Activated T-helper 1 cell treated with anti-CD3 and anti-CD28 coated beads, Interleukin-12 subunit alpha, Interleukin-12 subunit beta, Interleukin-2, Interleukin-4 antibody, amounts not matched to agents 30 ng/mL and 10 ng/mL and 1 ng/mL, durations not matched to agents 14 hours and 24 hours and 36 hours (primary cell): ENCODE results near the gene LAIR2. TPM values are rescaled to one million over a fixed set of nuclear protein-coding genes. Genes with fewer than 3 reads are reported as not detected.
A peak's percentile ranks its signal among the peaks of the same experiment; 100 is the strongest.

Experiments used
- DNase-seq: peaks from one replicate; pipeline ENCODE4 v3.0.0; 2021; ENCODE audit warnings: low spot score
- H3K27ac Mint-ChIP-seq: one replicate; pipeline ENCODE4 v1.8.0; 2021; ENCODE audit warnings: mild to moderate bottlenecking, mixed read lengths
- H3K27me3 Mint-ChIP-seq: one replicate; pipeline ENCODE4 v1.8.0; 2022; ENCODE audit warnings: mild to moderate bottlenecking, moderate library complexity, mixed read lengths; ENCODE audit not compliant: insufficient read depth
- H3K36me3 Mint-ChIP-seq: one replicate; pipeline ENCODE4 v1.8.0; 2021; ENCODE audit warnings: low read depth, mixed read lengths
- H3K4me1 Mint-ChIP-seq: one replicate; pipeline ENCODE4 v1.8.0; 2021; ENCODE audit warnings: low read depth, mixed read lengths
- H3K4me3 Mint-ChIP-seq: one replicate; pipeline ENCODE4 v1.8.0; 2021; ENCODE audit warnings: mild to moderate bottlenecking, moderate library complexity, mixed read lengths
- H3K9me3 Mint-ChIP-seq: one replicate; pipeline ENCODE4 v1.8.0; 2021; ENCODE audit warnings: mixed read lengths
- intact Hi-C: fragments of 100-400 bp; cut with micrococcal nuclease; formaldehyde crosslinking; loops from one replicate; pipeline ENCODE4 v1.15.1; 2024
- total RNA-seq: library from RNA; stranded (reverse); gene quantifications from 2 replicates; pipeline ENCODE4 v1.2.3, GENCODE V29; 2022

Gene LAIR2, protein sequence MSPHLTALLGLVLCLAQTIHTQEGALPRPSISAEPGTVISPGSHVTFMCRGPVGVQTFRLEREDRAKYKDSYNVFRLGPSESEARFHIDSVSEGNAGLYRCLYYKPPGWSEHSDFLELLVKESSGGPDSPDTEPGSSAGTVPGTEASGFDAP
- 45.7 and 49.1 TPM in 2 replicates for total RNA-seq

DNA sequence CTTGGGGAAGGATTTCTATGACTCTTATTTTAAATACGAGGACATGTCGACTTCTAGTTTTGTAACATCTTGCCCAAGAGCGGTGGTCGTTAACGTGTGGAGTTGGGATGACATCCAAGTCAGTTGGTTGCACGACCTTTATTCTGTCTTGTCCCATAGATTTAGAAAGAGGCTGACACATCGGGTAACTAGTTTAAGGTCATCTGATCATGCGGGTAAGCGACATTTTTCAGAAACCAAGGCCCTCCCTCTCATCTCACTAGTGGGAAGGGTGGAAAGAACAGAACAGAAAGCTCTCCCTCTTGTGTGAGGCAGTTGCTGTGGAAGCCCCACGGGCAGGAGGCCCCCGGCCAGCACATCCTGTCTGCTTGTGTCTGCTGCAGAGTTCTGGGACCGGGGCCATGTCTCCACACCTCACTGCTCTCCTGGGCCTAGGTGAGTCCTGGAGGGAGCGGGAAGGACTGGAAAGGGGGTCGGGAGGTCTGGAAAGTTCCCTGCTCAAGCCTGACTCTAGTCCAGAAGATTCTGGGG is at the start of gene LAIR2:
Gene LAIR2 (plus strand): TSS at position 314 of the 531 bp plus-strand sequence. CDS start 88 bp downstream, at position 402.
- Mint-ChIP-seq H3K4me3 (peak within 1 kb of the TSS; percentile 79), H3K9me3 (no peaks in the 10 kb centered on the region), H3K27me3 (peaks cover 13% of the 10 kb centered on the region), H3K27ac (peak within 1 kb of the TSS; percentile 79), H3K4me1 (peaks cover 41% of the 10 kb centered on the region), H3K36me3 (no peaks in the 10 kb centered on the region)
- no peak for DNase-seq
- intact Hi-C loops = loop anchor here (2.0 kb wide), 1 partner anchor 16 kb away; no protein-coding TSS in a partner anchor

DNA sequence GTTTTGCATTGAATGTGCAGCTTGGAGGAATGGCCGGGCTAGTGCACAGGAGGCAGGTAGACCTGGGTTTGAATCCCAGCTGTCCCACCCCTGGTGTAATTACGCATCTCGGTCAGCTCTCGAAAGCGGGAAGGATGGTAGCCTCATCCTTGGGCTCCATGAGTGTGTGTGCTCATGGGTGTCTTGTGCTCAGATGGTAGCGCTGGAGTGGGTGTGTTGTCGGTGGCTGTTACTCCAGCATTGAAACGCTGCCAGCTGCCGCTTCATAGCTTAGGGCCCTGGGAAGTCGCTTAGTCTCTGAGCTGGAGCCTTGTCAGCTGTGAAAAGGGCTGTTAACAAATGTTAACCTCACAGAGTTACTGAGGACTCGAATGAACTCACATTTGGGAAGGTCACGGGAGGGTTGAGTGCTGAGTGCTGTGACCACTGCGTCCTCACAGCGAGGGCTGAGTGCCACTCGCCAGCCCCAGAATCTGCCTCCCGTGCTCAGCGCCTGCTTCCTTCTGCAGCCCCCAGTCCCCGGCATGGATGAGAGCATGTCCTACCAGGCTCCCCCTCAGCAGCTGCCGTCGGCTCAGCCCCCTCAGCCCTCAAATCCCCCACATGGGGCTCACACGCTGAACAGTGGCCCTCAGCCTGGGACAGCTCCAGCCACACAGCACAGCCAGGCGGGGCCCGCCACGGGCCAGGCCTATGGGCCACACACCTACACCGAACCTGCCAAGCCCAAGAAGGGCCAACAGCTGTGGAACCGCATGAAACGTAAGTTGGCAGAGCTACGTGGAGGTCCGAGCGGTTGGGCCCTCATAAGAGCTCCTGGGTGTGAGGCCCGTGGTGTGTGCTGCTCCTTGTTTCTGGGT is 48.5 kb upstream of the LAIR2 start:
- H3K27ac Mint-ChIP-seq = no peak overlapping the region
- no peak overlapping the region for H3K4me3 Mint-ChIP-seq
- no peaks in the 10 kb centered on the region for H3K27me3 Mint-ChIP-seq
- H3K36me3 Mint-ChIP-seq = peaks cover 62% of the 10 kb centered on the region
- H3K4me1 Mint-ChIP-seq = peaks cover 41% of the 10 kb centered on the region
- DNase-seq = no peak
- no peaks in the 10 kb centered on the region for H3K9me3 Mint-ChIP-seq
- intact Hi-C loops = no loop called here

DNA sequence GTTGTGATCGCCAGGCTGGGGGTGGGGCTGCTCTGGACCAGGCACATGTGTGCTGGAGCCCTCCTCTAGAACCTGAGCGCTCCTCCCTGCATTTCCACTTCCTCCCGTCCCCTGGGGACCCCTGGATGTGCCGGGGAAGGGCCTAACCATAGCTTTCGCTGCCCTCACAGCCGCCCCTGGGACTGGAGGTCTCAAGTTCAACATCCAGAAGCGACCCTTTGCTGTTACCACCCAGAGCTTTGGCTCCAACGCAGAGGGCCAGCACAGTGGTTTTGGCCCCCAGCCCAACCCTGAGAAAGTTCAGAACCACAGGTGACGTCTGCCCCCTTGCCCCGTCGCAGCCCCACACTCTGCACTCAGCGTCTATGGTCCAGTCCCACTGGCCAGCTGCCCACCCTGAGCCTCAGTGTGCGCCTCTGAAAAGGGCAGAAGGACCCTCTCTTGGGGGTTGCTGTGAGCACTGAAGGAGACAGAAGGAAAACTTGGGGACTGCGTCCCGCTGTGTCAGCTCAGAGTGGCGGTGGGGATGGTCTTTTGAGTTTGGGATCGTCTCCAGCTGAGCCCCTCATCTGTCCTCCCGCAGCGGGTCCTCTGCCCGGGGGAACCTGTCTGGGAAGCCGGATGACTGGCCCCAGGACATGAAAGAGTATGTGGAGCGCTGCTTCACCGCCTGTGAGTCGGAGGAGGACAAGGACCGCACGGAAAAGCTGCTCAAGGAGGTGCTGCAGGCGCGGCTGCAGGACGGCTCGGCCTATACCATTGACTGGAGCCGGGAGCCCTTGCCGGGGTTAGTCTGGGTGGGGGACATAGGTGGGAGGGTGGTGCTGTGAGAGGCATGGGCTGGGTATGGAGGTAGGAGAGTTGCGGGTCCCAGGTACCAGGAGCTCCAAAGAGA is 47.6 kb upstream of the LAIR2 start:
- intact Hi-C loops = no loop called here
- Mint-ChIP-seq H3K4me3 (no peak overlapping the region), H3K36me3 (peaks cover 63% of the 10 kb centered on the region), H3K27ac (no peak overlapping the region), H3K27me3 (no peaks in the 10 kb centered on the region), H3K4me1 (peaks cover 47% of the 10 kb centered on the region), H3K9me3 (no peaks in the 10 kb centered on the region)
- DNase-seq = no peak

DNA sequence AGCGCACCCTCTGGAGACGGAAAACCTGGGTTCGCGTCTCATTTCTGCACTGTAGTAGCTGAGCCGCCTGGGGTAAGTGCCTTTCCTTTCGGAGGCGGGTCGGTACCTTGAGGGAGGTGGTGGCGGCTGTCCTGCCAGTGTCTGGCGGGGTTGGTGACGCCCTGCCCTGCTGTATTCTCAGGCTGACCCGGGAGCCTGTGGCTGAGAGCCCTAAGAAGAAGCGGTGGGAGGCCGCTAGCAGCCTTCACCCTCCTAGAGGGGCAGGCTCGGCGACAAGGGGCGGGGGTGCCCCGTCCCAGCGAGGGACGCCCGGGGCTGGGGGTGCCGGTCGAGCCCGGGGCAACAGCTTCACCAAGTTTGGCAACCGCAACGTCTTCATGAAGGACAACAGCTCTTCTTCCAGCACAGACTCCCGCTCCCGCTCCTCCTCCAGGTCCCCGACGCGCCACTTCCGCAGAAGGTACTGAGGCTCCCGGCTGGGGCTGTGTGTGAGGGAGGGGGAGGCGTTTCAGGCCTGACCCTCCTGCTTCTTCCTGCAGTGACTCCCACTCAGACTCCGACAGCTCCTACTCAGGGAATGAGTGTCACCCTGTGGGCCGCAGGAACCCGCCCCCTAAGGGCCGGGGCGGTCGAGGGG is 46.7 kb upstream of the LAIR2 start:
- H3K4me3 Mint-ChIP-seq = no peak overlapping the region
- intact Hi-C loops = no loop called here
- no peaks in the 10 kb centered on the region for H3K27me3 Mint-ChIP-seq
- H3K36me3 Mint-ChIP-seq = peaks cover 58% of the 10 kb centered on the region
- H3K4me1 Mint-ChIP-seq = peaks cover 38% of the 10 kb centered on the region
- no peaks in the 10 kb centered on the region for H3K9me3 Mint-ChIP-seq
- H3K27ac Mint-ChIP-seq = no peak overlapping the region
- no peak for DNase-seq

DNA sequence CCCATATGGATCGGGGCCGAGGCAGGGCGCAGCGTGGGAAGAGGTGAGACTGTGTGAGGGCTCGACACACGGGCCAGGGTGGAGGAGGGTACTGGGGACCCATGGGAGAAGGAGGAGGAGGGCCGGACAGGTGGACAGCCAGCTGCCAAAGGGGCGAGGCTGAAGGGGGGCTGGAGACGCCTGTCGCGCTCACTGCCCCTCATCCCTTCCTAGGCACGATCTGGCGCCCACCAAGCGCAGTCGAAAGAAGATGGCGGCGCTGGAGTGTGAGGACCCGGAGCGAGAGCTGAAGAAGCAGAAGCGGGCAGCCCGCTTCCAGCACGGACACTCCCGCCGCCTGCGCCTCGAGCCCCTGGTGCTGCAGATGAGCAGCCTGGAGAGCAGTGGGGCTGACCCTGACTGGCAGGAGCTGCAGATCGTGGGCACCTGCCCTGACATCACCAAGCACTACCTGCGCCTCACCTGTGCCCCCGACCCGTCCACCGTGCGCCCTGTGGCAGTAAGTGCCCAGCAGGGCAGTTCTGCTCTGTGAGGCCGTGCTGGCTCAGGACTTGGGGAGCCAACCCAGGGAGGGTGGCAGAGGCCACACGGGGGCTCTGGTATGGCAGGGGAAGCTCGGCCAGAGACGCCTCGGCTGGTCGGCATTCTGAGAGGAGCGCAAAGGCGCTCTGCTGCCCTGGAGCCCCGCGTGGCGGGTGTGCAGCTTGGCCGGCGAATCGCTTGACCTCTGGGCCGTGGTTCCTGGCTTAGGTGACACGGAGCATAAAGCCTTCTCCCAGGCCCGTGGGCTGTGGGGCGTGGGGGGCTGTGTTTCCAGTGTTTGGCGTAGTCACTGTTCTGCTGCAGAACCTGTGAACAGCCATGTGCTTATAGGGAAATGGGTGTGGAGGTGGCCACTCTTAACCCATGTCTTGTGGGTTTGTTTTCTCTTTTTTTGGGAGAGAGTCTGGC is 45.9 kb upstream of the LAIR2 start:
- no peak for DNase-seq
- intact Hi-C loops = no loop called here
- no peaks in the 10 kb centered on the region for H3K27me3 Mint-ChIP-seq
- peaks cover 56% of the 10 kb centered on the region for H3K36me3 Mint-ChIP-seq
- H3K4me3 Mint-ChIP-seq = no peak overlapping the region
- peaks cover 32% of the 10 kb centered on the region for H3K4me1 Mint-ChIP-seq
- H3K27ac Mint-ChIP-seq = no peak overlapping the region
- H3K9me3 Mint-ChIP-seq = no peaks in the 10 kb centered on the region

DNA sequence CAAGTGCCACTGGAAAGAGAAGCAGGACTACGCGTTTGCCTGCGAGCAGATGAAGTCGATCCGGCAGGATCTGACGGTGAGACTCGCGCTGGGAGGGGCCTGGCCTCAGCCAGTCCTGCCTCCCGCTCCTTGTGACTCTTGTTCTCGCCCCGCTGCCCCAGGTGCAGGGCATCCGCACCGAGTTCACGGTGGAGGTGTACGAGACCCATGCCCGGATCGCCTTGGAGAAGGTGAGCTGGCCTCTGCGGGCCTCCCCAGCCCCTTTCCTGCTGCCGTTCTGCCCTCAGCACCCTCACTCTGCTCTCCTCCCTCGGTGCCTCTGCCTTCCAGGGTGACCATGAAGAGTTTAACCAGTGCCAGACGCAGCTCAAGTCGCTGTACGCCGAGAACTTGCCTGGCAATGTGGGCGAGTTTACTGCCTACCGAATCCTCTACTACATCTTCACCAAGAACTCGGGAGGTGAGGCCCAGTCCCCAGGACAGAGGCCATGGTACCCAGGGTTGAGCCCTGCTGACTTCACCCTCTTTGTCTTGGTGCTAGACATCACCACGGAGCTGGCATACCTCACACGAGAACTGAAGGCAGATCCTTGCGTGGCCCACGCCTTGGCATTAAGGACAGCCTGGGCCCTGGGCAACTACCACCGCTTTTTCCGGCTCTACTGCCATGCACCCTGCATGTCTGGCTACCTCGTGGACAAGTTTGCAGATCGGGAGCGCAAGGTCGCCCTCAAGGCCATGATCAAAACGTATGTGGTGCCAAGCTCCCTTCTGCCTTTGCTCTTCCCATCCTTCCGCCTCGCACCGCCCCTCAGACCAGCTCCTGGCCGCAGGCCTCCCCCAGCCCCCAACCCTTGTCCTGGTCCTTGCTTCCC is 44.6 kb upstream of the LAIR2 start:
- H3K27ac Mint-ChIP-seq = no peak overlapping the region
- no peaks in the 10 kb centered on the region for H3K9me3 Mint-ChIP-seq

DNA sequence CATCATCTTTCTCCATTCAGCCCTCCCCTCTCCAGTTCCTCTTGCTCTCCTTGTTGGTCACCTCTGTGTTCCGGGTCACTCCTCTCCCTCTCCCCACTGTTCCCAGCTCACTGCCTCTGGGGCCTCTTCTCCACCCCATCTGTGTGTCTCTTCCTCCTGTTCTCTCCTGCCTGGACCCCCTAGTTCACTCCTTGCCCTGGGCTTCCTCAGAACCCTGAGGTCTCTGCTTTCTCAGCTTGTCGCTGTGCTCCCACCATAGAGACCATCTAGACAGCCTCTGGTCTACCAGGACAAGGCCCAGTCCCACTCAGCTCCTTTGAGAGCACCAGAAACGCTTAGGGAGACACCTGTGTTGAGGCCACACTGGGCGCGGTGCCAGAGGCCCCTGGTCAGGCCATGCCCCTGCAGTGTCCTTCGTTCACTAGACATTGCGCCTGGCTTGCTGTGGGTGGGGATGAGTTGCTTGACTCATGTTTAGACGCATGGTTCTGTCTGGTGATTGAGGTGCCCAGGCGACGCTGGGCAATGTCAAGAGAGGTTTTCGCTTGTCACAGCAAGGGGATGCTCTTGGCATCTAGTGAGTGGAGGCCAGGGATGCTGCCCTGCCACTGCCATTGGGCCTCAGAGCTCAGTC is 43.9 kb upstream of the LAIR2 start:
- Mint-ChIP-seq H3K27ac (no peak overlapping the region), H3K9me3 (no peaks in the 10 kb centered on the region), H3K4me3 (no peak overlapping the region), H3K36me3 (peaks cover 44% of the 10 kb centered on the region), H3K4me1 (peaks cover 26% of the 10 kb centered on the region), H3K27me3 (no peaks in the 10 kb centered on the region)
- no peak for DNase-seq
- intact Hi-C loops = no loop called here

More for the DNA sequence above, 44.6 kb upstream of the LAIR2 start:
- H3K4me3 Mint-ChIP-seq = no peak overlapping the region
- peaks cover 52% of the 10 kb centered on the region for H3K36me3 Mint-ChIP-seq
- H3K4me1 Mint-ChIP-seq = peaks cover 32% of the 10 kb centered on the region
- intact Hi-C loops = no loop called here
- no peaks in the 10 kb centered on the region for H3K27me3 Mint-ChIP-seq
- DNase-seq = no peak

DNA sequence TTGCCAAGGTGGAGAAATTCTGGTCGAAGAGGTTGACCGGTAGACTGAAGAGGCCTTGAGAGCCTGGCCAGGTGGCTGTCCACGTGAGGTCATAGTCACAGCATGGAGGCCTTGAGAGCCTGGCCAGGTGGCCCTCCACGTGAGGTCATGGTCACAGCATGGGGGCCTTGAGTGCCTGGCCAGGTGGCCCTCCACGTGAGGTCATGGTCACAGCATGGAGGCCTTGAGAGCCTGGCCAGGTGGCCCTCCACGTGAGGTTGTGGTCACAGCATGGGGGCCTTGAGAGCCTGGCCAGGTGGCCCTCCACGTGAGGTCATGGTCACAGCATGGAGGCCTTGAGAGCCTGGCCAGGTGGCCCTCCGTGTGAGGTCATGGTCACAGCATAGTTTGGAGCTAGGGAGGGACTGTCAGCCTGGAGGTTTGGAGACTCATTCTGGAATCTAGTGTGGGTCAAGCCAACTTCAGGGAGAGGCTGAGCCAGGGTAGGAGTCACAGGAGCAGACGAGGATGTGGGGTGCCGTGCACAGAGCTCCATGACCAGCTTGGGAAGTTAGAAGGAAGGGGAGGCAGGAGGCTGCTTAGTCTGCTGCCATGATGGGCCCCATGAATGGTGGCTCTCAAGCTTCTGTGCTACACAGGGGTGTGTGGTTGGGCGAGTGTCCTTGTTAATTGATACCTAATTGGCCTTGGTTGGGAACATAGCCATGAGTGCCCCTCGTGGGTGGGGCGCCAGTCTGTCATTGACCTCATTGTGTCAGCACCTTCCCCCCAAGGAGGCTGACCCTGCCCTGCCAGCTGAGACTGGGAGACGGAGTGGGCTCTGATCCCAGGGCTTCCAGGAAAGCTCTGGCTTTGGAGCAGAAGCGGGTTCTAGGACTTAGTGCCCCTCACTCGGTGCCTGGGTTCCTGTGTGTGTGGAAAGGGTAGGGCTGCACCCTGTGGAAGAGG is 43.1 kb upstream of the LAIR2 start:
- peak overlapping the region; percentile 63 for H3K27ac Mint-ChIP-seq
- no peaks in the 10 kb centered on the region for H3K9me3 Mint-ChIP-seq
- intact Hi-C loops = loop anchor here (5.0 to 10.0 kb wide), 3 partner anchors 878 to 1265 kb away; partner anchors contain the start of genes CCDC106, KMT5C, ZNF580 and ZNF581
- DNase-seq = no peak
- no peaks in the 10 kb centered on the region for H3K27me3 Mint-ChIP-seq
- peak overlapping the region; percentile 45 for H3K4me3 Mint-ChIP-seq
- peaks cover 39% of the 10 kb centered on the region for H3K36me3 Mint-ChIP-seq
- peaks cover 26% of the 10 kb centered on the region for H3K4me1 Mint-ChIP-seq

DNA sequence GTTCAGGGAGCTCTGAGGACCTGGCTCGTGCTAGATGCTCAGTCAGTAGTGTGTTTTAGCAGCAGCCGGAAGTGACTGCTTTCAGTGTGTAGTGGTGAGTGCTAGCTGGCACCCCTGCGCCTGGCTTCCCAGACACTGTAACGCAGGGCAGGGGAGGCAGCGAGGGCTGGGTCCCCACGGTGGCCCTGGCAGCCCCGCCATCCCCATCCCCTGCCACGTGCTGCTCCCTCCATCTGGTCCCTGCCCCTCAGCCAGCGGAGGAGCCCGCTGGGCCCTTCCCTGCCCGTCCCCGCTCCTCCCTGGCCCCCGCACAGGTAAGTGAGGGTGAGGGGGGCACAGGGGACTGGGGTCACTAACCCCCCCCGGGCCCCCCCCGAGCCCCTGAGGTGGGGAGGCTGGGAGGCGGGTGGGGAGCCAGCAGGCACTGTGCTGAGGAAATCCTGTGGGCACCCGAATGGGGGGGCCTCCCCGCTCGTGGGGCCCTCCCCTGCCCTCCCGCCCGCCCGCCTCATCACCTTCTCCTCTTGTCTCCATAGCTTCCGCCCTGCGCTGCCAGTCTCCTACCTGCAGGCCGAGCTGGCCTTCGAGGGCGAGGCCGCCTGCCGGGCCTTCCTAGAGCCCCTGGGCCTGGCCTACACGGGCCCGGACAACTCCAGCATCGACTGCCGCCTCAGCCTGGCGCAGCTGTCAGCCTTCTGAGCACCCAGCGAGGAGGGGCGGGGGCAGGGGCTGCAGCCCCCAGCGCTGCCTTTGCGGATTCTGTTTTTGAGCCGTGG is 42.2 kb upstream of the LAIR2 start:
- Mint-ChIP-seq H3K27ac (peak overlapping the region; percentile 63), H3K9me3 (no peaks in the 10 kb centered on the region), H3K4me3 (no peak overlapping the region), H3K36me3 (peaks cover 33% of the 10 kb centered on the region), H3K4me1 (peaks cover 31% of the 10 kb centered on the region), H3K27me3 (peaks cover 2% of the 10 kb centered on the region)
- intact Hi-C loops = loop anchor here (5.0 to 10.0 kb wide), 3 partner anchors 877 to 1266 kb away; partner anchors contain the start of genes CCDC106, KMT5C, ZNF580 and ZNF581
- DNase-seq = no peak
